PFSK-1 (cell line): ENCODE data around the gene TAAR6.

Experiments used
- FOXP2 ChIP-seq: optimal IDR thresholded peaks from 2 replicates; pipeline ENCODE3; 2011; ENCODE audit warnings: borderline replicate concordance, control low read depth, inconsistent platforms; ENCODE audit not compliant: insufficient read depth; ENCODE audit errors: extremely low read length, extremely low read depth
- POLR2AphosphoS5 ChIP-seq: IDR thresholded peaks from 2 replicates; pipeline ENCODE4 v1.6.1; 2012; ENCODE audit warnings: low read depth, mild to moderate bottlenecking, control low read depth, low read length, moderate library complexity
- REST ChIP-seq, 2 experiments: IDR thresholded peaks; 2 replicates each; pipeline versions ENCODE4 v1.6.1 to v1.8.0; 2011 to 2012; ENCODE audit warnings: low read depth in 2 of 2, low read length in 2 of 2, control low read depth in 1 of 2, inconsistent platforms in 1 of 2, mild to moderate bottlenecking in 1 of 2, moderate library complexity in 1 of 2; ENCODE audit not compliant: insufficient read depth in 1 of 2
- SIN3A ChIP-seq: IDR thresholded peaks from 2 replicates; pipeline ENCODE4 v1.6.1; 2012; ENCODE audit warnings: mild to moderate bottlenecking, low read length, moderate library complexity, borderline replicate concordance; ENCODE audit not compliant: insufficient read depth
- TAF1 ChIP-seq: IDR thresholded peaks from 2 replicates; pipeline ENCODE4 v1.6.1; 2012; ENCODE audit warnings: low read length, control low read depth, borderline replicate concordance; ENCODE audit not compliant: insufficient read depth

Gene TAAR6

GRCh38 chr6:132527791-132528190 is 42.3 kb upstream of the TAAR6 start:
- TF ChIP-seq FOXP2 (no peak), SIN3A (no peak), TAF1 (no peak), REST (IDR thresholded peaks at IDR 0.05; ENCODE audit: insufficient read depth in 1 of 2, low read depth in 2 of 2, low read length in 2 of 2) (no peak), POLR2AphosphoS5 (no peak)

DNA sequence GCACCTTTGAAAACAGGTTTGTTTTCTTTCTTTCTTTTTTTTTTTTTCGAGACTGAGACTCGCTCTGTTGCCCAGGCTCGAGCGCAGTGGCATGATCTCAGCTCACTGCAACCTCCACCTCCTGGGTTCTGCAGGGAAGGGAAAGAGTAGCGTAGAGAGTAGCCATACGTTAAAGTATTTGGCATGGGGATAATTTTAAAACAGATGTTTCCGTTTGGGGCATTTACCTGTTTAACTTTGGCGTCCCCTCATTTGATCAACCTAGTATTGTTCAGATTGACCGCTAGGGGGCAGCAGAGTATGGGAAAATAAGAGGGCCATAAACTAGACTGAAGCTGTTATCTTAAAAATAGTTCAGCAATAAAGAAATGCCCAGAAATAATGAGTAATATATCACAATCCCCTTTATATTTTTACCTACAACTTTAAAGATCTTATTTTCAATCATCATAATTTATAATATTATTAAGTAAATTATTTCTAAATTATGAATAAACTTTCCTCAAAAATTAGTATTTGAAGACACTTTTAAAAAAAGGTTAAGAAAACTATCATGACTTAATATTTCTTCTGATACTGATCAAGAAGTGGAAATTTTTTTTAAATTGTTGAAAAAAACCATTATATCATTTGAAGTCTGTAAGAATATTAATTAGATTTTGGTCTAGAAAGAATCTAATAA is 39.7 kb upstream of the TAAR6 start:
- TF ChIP-seq REST (IDR thresholded peaks at IDR 0.05; ENCODE audit: insufficient read depth in 1 of 2, low read depth in 2 of 2, low read length in 2 of 2) (no peak), TAF1 (no peak)

GRCh38 chr6:132537145-132537544 is 33.0 kb upstream of the TAAR6 start:
- TF ChIP-seq FOXP2 (no peak), REST (IDR thresholded peaks at IDR 0.05; ENCODE audit: insufficient read depth in 1 of 2, low read depth in 2 of 2, low read length in 2 of 2) (no peak), POLR2AphosphoS5 (no peak), SIN3A (no peak), TAF1 (no peak)

GRCh38 chr6:132537977-132538376 is 32.1 kb upstream of the TAAR6 start, which contains the start of gene TAAR9:
Gene TAAR9, plus strand, starts transcription at chr6:132538277. Its CDS starts 13 bp downstream, at chr6:132538290.
- TF ChIP-seq REST (IDR thresholded peaks at IDR 0.05; ENCODE audit: insufficient read depth in 1 of 2, low read depth in 2 of 2, low read length in 2 of 2) (no peak), TAF1 (no peak), FOXP2 (no peak), POLR2AphosphoS5 (no peak), SIN3A (no peak)

DNA sequence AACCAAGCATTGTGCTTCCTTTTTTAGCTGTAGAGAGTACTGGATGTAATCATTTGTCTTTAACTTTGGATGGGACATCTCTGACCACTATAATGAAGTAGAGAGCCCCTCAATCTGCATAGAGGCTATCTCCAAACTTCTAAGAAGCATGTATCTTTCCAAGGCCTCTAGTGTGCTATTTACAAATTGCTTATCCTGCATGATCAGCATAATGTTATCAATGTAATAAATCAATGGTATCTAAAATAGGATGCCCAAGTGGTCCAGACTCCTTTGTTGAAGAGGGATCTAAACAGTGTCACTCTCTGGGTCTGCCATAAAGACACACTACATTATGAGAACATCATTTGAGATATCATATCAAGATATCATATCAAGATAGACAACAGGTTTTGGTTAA is 25.3 kb upstream of the TAAR6 start:
- no peak for TF ChIP-seq SIN3A
- no peak for TF ChIP-seq REST (IDR thresholded peaks at IDR 0.05; ENCODE audit: insufficient read depth in 1 of 2, low read depth in 2 of 2, low read length in 2 of 2)
- TF ChIP-seq FOXP2 = no peak
- no peak for TF ChIP-seq POLR2AphosphoS5
- no peak for TF ChIP-seq TAF1
